Cardiac muscle cell (in vitro differentiated cells and primary cell): ENCODE measurements around the gene BLACAT1. TPM values are rescaled to one million over a fixed set of nuclear protein-coding genes. Genes with fewer than 3 reads are reported as not detected.
A peak's percentile ranks its signal among the peaks of the same experiment; 100 is the strongest.

Experiments used
- DNase-seq, 2 donors: peaks; one replicate each; pipeline versions ENCODE4 v3.0.0 to v3.0.0-alpha.2; 2010 to 2017; ENCODE audit warnings: low read depth in 1 of 2, low spot score in 1 of 2
- H3K27ac ChIP-seq: fragments of 200-600 bp; sonication (generic); 2 replicates; pipeline ENCODE4 v1.5.1; 2016
- H3K27me3 ChIP-seq: fragments of 200-600 bp; sonication (generic); 2 replicates; pipeline ENCODE4 v1.6.0; 2016; ENCODE audit warnings: control low read depth
- H3K36me3 ChIP-seq: fragments of 200-600 bp; sonication (generic); 2 replicates; pipeline ENCODE4 v1.5.1; 2016; ENCODE audit warnings: control low read depth
- H3K4me1 ChIP-seq: fragments of 200-600 bp; sonication (generic); 2 replicates; pipeline ENCODE4 v1.8.1; 2017; ENCODE audit warnings: low read depth, mild to moderate bottlenecking, mixed run types
- H3K4me3 ChIP-seq: fragments of 200-600 bp; sonication (generic); 2 replicates; pipeline ENCODE4 v1.5.1; 2016; ENCODE audit warnings: mild to moderate bottlenecking
- H3K9me3 ChIP-seq: fragments of 200-600 bp; sonication (generic); 2 replicates; pipeline ENCODE4 v1.5.1; 2017; ENCODE audit warnings: low read depth, mild to moderate bottlenecking, control low read depth
- polyA plus RNA-seq: library from polyadenylated mRNA; unstranded; fragments of >200 nt; fragmentation: Nextera tagmentation; extraction: Ambion mirVana; gene quantifications from 2 replicates; pipeline ENCODE4 v1.2.1, GENCODE V29; 2016
- total RNA-seq: library from RNA; depleted of rRNA; stranded (reverse); fragments of >200 nt; gene quantifications from 2 replicates; pipeline ENCODE4 v1.2.3, GENCODE V29; 2016
- TF ChIP-seq, protein P1 (sequence below): IDR thresholded peaks from 2 replicates; pipeline ENCODE4 v1.5.1; 2012; ENCODE audit warnings: low read depth, mild to moderate bottlenecking, low read length

The BLACAT1 gene
- total and polyA plus RNA-seq, 2 experiments from 2014 or later = 0.66 TPM; not detected in 1

GRCh38 chr1:205429762-205430695 lies 25.8 kb downstream of the BLACAT1 start:
- no peaks in the 10 kb centered on the region for H3K9me3 ChIP-seq
- TF ChIP-seq, protein P1, sequence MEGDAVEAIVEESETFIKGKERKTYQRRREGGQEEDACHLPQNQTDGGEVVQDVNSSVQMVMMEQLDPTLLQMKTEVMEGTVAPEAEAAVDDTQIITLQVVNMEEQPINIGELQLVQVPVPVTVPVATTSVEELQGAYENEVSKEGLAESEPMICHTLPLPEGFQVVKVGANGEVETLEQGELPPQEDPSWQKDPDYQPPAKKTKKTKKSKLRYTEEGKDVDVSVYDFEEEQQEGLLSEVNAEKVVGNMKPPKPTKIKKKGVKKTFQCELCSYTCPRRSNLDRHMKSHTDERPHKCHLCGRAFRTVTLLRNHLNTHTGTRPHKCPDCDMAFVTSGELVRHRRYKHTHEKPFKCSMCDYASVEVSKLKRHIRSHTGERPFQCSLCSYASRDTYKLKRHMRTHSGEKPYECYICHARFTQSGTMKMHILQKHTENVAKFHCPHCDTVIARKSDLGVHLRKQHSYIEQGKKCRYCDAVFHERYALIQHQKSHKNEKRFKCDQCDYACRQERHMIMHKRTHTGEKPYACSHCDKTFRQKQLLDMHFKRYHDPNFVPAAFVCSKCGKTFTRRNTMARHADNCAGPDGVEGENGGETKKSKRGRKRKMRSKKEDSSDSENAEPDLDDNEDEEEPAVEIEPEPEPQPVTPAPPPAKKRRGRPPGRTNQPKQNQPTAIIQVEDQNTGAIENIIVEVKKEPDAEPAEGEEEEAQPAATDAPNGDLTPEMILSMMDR = no peak
- H3K27ac ChIP-seq = no peak overlapping the region
- DNase-seq = no peak
- H3K36me3 ChIP-seq = no peaks in the 10 kb centered on the region
- H3K4me3 ChIP-seq = peak overlapping the region; percentile 44
- H3K4me1 ChIP-seq = no peaks in the 10 kb centered on the region
- no peaks in the 10 kb centered on the region for H3K27me3 ChIP-seq

GRCh38 chr1:205424901-205425600 lies 30.8 kb downstream of the BLACAT1 start:
- Histone ChIP-seq H3K4me1 (peaks cover 20% of the 10 kb centered on the region), H3K27me3 (no peaks in the 10 kb centered on the region), H3K4me3 (no peak overlapping the region), H3K27ac (no peak overlapping the region), H3K36me3 (no peaks in the 10 kb centered on the region), H3K9me3 (no peaks in the 10 kb centered on the region)
- TF ChIP-seq, protein P1 = no peak
- DNase-seq = no peak

DNA sequence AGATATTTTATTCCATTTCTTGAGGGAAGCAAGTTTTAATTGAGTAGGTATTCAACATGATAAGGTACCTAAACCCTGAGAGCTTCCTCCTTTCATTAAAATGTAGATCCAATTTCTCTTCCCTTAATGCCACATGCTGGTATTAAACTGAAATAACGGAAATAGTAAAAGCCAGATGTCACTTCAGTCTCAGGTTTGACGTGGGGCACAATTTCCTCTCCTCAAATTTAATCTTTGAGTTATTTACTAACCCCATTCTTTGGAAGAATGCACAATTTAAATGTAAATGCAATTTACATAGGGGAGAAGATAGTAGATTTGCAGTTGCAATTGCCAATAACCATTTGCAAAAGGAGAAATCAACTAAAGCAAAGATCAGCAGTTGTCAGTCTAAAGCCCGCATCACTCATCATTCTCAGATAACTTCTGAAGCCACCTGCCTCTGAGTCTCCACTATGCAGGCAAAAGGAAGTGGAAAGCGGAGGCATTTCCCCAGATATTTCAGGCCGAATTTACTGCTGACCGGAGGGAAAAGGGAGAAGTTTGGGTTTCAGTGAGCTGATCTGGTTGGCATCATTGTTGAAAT lies 31.9 kb downstream of the BLACAT1 start:
- Histone ChIP-seq H3K9me3 (no peaks in the 10 kb centered on the region), H3K27me3 (no peaks in the 10 kb centered on the region), H3K4me3 (no peak overlapping the region), H3K27ac (no peak overlapping the region), H3K36me3 (no peaks in the 10 kb centered on the region), H3K4me1 (peaks cover 20% of the 10 kb centered on the region)
- no peak for DNase-seq
- TF ChIP-seq, protein P1 = no peak

- Histone ChIP-seq H3K4me3 (no peak overlapping the region), H3K27ac (no peak overlapping the region), H3K36me3 (no peaks in the 10 kb centered on the region), H3K9me3 (no peaks in the 10 kb centered on the region), H3K4me1 (peaks cover 20% of the 10 kb centered on the region), H3K27me3 (no peaks in the 10 kb centered on the region)
- TF ChIP-seq, protein P1 = no peak
- no peak for DNase-seq
Observed at GRCh38 chr1:205422993-205423642, 32.7 kb downstream of the BLACAT1 start.

DNA sequence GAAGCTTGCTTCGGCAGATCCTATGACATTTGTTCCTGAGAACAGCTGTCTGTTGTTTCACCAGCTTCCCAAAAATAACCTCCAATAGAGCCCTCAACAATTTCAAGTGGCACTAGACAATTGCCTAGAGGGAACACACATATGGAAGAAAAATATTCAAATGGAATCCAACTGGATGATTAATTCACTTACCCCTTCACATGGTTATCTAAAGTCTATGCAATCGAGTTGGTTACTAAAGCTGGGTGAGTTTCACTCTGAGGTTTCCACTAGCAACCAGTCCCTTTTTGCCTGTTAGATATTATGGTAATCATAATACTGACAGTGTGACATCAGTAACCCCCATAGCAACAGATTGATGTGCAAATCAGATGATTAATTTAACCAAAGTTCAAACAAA lies 34.0 kb downstream of the BLACAT1 start, which contains the start of gene LEMD1:
Gene LEMD1, minus strand, starts transcription at position 259 of the 400 bp plus-strand sequence. CDS start 1,520 bp downstream, outside the sequence.
- Histone ChIP-seq H3K4me3 (no peak within 1 kb of the TSS), H3K27me3 (no peaks in the 10 kb centered on the region), H3K27ac (peak within 1 kb of the TSS; percentile 79), H3K4me1 (peaks cover 20% of the 10 kb centered on the region), H3K36me3 (no peaks in the 10 kb centered on the region), H3K9me3 (no peaks in the 10 kb centered on the region)
- TF ChIP-seq, protein P1 = no peak
- DNase-seq = peak in 1 of 2 donors; percentile 72
